NCI-H345 treated with DMSO at 0.1 percent for 48 hours (cell line): ENCODE results near the gene MLLT1.

ENCODE experiments used
- DNase-seq: peaks from one replicate; lab custom pipeline; 2025; ENCODE audit not compliant: unreplicated experiment; lab: John Stamatoyannopoulos, UW

Gene MLLT1

DNA sequence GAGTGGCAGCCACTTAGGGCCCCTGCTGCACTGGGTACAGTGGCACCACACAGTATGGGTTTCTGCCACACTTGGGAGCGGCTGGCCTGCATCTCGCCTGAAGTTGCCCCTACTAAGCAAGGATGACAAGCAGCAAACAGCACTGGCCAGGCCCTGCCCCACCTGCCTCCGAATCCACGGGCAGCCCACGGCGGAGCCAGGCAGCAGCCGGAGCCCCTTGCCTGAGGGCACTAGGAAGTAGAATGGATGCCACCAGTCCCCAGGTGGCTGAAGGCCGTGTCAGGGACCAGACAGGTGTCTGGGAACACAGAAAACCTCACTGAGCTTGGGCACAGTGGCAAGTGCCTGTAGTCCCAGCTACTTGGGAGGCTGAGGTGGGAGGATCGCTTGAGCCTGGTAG, 19.4 kb downstream of the MLLT1 start:
- no peak for DNase-seq

DNA sequence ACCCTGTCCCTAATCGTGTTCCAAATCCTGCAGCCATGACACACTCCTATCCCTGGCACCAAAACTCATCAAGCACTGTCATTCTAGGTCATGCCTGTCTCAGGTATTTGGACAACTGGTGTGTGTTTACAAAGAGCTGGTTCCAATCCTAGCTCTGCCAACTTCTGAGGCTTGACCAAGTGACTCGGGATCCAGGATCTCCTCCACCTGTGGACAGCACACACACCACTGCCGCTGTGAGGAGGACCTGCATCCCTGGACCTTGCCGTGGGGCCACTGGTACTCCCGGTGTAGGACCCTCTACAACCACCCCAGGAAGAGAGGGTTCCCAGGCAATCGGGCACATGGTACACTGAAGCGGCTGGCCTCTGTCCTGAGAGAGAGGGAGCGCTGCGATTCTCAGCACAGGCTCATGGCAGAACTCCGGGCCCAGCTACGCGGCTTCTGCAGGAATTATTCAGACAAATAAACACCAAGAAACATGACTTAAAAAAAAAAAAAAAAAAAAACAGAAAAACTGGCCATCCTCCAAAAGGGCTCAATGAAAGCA, 20.4 kb downstream of the MLLT1 start:
- DNase-seq = no peak

DNA sequence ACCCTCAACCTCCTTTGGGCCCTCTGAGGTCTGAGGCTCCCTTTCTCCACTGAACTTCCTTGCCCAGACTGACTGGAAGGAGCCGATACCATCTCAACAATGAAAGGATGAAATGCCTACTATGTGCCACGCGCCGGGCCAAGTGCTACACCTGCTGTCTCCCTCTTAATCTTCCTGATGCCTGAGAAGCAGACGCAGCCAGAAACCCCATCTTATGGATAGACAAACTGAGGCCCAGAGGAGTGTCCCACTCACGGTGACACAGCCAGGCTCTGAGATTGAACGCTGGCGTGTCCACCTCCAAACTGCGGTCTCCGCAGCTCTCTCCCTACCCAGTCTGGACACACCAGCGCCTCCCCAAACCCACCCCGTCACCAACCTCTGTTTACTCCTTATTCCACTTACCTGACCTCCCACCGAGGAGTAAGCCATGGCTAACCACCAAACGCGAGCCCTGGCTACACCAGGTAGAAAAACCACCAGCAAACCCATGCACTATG, 20.9 kb downstream of the MLLT1 start:
- no peak for DNase-seq

DNA sequence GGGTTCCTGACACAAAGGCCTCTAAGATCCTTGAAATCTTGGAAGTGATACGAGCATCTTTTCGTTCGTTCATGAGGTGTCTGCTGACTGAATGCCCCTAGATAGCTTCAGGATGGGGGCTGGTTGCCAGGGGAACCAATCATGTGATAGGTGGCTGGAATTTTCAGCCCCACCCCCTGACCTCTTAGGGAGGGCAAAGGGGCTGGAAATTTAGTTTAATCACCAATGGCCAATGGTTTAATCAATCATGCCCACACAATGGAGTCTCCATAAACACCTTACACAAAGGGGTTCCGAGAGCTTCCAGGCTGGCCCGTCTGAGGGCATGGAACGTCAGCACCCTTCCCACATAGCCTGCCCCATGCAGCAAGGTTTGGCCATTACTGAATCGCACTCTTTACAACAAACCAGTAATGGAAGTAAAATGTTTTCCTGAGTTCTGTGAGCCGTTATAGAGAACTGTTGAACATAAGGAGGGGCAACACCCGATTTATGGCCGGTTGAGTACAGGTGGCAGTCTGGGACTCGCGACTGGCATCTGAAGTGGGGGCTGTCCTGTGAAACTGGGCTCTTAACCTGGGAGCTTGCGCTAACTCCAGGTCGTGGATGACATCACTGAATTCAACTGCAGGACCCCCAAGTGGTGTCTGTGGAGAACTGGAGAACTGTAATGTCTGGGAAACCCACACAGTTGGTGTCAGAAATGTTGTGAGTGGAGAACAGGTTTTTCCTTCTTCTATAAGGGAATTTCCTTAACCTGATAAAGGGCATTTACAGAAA, 25.6 kb downstream of the MLLT1 start:
- DNase-seq = no peak

DNA sequence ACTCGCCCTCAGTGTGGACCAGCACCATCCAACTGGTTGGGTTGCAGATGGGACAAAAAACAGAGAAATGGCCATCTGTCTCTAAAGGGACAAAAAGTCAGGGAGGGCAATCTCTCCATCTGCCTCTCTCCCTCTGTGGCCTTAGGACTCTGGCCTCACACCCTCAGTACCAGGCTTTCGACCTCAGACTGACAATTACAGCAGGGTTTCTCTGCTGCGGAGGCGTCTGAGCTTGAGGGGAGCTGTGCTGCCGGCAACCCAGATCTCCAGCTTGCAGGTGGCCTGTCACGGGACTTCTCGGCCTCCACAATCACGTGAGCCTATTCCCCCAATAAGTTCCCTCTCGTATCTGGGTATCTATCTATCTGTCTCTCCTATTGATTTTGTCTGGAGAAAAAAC, 27.7 kb downstream of the MLLT1 start:
- DNase-seq = no peak

DNA sequence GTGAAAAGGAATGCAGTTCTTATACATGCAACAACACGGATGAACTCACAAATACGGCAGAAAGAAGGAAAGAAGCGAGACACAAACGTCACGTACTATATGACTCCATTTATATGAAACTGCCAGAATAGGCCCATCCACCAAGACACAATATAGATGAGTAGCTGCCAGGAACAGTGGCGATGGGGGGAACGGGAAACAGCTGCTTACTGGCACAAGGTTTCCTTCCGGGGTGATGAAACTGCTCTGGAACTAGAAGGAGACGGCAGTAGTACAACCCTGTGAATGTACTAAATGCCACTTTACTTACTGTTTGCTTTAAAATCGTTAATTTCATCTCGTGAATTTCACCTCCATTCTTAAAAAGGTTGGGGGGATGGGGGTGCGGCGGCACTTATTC, 28.9 kb downstream of the MLLT1 start:
- DNase-seq = no peak

DNA sequence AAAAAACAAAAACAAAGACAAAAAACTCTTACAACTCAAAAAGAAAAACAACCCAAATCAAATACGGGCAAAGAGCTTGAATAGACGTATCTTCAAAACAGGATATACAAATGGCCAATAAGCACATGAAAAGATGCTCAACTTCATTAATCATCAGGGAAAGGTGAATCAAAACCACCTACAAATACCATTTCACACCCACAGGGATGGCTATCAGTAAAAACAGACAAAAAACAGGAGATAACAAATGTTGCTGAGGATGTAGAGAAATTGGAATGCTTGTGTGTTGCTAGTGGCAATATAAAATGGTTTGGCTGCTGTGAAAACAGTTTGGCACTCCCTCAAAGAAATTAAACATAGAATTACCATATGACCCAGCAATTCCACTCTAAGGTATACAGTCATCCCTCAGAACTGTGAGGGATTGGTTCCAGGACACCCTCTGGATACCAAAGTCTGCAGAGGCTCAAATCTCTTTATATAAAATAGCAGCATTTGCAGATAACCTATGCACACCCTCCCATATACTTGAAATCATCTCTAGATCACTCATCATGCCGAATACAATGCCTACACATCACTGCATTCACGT, 29.7 kb downstream of the MLLT1 start:
- DNase-seq = no peak

DNA sequence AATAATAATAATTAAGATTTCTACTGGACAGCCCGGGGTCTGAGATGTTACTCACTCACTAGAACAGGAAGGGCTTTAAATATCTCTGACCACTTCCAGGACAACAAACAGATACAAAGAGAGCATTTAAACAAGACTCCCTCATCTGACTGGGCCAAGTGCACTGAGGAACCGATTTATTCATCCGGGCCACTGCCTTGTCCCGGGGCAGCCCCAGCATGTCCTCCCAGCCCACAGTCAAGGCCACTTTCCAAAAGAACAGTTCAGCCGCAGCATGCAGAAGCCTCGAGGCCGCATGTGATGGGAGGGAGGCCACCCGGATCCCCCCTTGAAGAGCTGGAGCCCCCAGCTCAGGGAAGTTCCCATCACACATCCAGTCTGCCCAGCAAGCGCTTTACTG, 30.5 kb downstream of the MLLT1 start:
- no peak for DNase-seq

DNA sequence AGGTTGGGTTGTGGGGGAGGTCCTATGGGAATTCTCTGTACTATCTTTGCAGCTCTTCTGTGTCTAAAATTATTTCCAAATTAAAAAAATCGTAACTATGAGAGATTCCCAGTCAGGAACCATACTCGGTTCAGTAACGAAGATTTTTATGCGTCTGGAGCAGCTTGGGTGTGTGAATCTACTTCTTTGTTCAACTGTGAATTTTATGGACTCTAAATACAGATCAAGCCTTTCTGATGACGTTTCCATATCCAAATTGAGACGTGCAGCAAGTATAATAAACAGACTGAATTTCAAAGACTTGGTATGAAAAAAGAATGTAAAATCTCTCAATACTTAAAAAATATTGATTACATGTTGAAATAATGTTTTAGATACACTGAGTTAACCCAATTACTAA, 30.9 kb downstream of the MLLT1 start:
- DNase-seq = no peak

DNA sequence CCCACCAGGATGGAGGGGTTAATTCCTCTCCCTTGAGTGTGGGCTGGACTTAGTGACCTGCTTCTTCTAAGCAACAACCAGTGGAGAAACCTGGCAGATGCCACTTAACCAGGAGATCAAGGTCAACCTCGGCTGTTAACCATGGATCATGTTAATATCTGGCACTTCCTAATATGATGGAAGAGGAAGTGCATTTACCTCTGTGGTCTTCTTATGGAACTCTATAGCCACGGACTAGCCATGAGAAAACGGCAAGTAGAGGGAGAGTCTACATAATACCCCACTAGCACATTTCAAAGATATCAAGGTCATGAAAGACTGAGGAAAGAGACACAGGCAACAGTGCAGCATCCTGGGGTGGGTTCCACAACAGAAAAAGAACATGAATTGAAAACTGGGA, 31.4 kb downstream of the MLLT1 start:
- DNase-seq = no peak

DNA sequence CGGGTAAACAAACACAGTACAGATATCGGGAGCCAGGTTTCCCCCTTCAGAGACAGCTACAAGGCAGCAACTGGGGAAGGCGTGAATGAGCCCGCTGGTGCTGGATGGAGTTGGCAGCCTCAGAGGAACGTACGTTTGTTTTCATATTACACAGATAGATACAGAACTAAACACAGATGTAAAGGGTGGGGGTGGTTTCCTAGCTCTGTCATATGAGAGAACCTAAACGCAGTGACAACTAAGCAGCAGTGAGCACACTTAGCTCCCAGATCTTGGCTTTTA, 32.8 kb downstream of the MLLT1 start:
- DNase-seq = no peak

DNA sequence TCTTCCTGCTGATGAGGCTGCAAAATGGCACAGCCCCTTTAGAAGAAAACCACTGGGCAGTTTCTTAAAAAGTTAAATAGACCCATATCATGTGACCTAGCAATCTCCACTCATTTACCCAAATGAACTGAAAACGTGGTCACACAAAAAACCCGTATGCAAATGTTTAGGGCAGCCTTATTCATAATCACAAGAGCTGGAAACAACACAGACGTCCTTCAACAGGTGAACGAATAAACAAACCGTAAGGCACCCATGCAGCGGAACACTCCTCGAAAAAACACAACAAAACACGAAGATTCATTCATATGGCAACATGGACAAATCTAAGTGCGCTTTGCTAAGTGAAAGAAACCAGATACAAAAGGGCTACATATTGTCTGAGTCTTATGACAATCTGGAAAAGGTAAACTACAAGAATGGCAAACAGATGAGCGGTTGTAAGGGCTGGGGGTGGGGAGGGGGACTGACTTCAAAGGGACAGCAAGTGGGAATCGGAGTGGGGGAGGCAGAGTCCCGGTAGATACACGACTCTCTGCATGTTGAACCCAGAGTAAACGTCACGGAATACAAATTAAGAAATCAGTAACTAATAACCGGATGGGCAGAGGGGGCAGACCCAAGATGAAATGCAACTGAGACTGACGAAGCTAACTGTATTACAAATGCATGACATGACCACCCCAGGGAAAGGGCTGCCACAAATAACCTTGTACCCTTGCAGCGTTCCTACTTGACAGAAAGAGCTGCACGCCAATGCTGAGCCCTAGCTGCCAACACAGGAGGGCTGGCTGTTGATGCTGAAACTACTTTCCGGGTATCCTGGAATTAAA, 33.4 kb downstream of the MLLT1 start:
- DNase-seq = no peak

DNA sequence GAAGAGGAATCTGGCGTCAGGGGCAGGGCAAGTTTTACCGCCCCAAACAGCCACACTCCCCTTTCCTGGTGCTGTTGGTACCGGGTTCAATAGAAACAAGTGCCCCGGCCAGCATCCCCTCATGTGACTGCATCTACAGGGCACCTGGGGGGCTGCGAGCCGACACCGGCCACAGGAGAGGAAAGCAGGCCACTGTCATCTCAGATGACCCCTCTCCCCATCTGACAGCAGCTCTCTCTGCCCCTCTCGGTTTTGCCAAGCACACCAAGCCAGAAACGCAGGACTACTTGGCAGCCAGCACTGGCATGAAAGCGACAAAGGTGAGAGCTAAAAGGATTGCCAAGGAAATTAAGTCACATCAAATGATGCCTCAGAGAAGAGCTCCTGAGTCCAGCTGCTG, 37.1 kb downstream of the MLLT1 start:
- no peak for DNase-seq

DNA sequence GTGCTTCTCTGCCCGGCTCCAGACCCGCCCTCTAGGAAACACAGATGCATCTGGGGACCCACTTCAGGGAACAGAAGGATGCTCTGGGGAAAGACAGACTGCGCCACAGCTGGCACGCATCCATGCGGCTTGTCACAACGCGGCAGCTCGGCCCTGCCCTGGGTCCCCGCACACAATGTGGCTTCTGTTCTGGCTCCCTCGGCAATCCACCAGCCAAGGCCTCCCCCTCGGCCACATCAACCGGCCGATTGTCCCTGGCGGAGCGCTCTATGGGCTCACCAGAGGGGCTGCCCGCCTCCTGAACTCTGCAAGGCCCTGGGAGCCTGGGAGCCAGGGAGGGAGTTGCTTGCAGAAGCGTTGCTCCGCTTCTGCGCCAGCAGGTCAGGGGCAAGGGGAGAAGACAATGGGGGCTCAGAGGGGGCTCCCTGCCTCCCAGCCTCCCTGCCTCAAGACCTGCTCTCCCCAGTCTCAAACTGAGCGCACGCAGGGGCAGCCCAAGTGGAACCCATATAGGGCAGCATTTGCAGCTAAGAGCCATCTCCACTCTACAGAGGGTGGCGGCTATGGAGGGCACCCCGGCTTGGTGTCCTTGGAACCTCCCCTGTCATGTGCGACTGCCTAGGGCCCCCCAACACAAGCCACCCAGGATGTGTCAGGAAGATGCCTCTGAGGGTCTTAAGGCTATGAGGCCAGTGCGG, 37.9 kb downstream of the MLLT1 start:
- no peak for DNase-seq

DNA sequence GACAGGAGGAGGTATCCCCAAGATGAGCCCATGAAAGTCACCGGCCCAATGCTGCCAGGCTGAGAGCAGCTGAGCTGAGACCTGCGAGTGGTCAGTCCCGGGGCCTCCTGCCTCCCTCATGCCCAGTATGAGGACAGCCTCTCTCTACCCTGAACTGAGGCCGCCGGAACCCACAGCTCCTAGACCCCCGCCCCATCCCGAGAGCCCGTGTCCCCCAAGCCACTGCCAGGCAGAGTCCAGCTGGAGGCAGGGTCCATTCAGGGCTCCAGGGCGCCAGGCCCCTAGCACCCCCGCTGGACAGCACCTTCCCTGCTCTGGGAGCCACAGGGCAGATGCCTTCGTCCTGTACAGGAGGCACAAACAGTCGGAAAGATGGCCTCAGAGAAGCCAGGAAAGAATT, 38.7 kb downstream of the MLLT1 start:
- DNase-seq = no peak

DNA sequence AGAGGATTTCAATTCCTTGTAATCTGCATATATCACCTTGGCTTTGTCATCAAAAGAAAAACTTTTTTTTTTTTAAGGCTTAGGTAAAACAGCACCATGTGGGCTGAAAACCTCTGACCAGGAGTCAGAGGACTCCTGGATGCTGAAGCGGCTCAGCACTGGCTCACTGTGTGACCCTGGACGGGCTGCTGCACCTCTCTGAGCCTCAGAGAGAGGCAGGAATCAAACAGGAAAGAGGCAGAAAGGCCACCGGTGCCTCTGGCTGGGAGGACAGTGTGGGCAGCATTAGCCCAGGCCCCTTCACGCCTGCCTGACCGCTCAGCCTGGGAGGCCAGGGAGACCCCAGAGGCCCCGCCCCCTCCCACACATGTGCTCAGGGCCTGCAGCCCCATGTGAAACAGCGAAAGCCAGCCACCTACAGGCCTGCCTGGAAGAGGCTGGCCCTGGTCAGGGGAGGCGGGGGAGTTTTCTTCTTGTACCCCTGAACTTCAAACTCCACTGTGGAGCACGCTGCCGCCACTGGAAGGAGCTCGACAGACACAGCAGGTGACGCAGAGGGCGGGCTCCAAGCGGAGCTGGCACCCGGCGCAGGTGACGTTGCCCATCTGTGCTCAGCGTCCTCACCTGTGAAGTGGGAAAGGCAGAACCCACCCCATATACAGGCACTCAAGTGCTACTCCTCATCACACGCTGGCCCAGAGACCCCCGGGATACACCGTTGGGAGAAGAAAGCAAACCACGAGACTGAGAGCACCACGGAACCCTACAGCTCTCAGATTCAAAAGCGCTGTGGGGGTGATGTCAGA, 39.7 kb downstream of the MLLT1 start:
- DNase-seq = no peak

DNA sequence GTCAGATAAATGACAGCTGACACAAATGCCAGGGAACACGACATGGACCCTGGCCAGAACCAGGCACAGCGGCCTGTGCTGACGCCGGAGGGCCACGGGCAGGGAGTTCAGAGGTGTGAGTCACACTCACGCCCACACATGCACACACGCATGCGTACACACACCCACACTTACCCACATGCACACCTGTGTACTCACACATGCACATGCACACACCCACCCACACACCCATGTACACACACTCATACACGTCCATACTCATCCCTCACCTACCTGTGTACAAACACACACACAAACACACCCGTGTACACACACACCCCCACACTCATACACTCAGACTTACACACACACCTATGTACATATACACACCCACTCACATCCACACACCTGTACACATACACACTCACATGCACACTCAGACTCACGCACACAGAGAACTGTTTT, 40.4 kb downstream of the MLLT1 start:
- DNase-seq = no peak

DNA sequence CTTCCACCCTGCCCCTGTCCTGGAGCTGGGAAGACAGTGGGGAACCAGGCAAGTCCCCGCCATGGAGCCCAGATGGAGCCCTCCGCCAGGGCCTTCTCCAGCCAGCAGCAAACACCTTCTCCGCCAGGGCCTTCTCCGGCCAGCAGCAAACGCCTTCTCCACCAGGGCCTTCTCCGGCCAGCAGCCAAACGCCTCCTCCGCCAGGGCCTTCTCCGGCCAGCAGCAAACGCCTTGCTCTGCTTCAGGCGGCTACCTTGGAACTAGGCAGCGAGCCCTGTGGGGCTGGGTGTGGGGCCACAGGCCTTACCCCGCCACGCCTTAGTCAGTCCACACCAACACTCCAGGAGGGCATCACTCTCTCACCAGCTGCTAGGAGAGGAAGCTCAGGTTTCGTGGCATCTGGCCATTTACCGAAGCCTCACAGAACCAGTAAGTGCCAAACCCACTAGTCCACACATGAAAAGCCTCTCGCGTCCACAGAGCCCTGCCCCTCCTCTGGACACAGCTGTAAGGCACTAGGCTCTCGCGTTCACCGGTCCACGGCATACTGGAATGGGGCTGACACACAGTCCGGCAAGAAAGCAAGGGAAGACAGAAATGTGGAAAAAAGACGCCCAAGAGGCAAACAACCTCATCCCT, 41.0 kb downstream of the MLLT1 start:
- no peak for DNase-seq

DNA sequence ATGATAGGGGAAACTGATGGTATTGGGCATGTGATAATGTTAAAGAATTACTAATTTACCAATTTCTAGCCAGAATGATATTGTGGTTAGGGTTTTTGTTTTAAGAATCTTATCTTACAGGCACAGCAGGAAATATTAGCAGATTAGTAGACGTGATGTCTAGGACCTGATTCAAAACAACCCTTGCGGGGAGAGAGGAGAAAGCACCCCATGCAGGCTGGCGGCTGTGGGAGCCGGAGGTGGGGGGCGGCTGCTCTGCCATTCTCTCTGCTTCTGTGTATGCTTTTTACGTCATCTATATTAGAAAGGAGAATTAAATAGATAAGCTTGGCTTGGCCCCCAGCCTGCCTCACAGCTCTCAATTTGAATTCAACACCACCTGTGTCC, 41.5 kb downstream of the MLLT1 start:
- no peak for DNase-seq
